ENCODE results near the gene TIGD3.

- no peak for TF ChIP-seq POLR2A (IDR thresholded peaks at IDR 0.05)
- no peak for TF ChIP-seq CTCF (IDR thresholded peaks at IDR 0.05)
These were observed 48.2 kb downstream of the TIGD3 start for GRCh38 chr11:65402790-65403189.

All from right lobe of liver (tissue), 4 donors.